ENCODE data around the gene RACGAP1.

DNA sequence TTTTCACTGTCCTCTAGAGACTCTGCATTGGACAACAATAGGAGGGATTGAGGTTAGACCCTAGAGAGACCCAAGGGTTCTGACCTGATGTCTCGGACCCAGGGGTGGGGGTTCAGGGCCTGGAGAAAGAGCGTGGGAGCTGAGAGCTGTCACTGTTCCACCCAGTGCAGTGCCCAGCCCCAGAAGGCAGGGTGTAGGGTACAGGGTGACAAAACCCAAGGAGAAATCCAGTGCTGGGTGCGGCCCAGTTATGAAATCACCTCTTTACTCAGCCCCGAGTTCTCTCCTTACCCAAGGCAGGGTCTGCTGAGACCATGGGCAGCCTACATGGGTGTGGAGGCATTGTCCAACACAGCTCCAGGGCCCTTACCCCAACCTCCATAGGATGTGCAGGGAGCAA is 72.1 kb downstream of the RACGAP1 start:
- TF ChIP-seq ZFP3 (CRISPR knock-in tag; IDR thresholded peaks at IDR 0.05), result no peak
- TF ChIP-seq, protein P1, sequence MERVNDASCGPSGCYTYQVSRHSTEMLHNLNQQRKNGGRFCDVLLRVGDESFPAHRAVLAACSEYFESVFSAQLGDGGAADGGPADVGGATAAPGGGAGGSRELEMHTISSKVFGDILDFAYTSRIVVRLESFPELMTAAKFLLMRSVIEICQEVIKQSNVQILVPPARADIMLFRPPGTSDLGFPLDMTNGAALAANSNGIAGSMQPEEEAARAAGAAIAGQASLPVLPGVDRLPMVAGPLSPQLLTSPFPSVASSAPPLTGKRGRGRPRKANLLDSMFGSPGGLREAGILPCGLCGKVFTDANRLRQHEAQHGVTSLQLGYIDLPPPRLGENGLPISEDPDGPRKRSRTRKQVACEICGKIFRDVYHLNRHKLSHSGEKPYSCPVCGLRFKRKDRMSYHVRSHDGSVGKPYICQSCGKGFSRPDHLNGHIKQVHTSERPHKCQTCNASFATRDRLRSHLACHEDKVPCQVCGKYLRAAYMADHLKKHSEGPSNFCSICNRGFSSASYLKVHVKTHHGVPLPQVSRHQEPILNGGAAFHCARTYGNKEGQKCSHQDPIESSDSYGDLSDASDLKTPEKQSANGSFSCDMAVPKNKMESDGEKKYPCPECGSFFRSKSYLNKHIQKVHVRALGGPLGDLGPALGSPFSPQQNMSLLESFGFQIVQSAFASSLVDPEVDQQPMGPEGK (CRISPR knock-in tag; IDR thresholded peaks at IDR 0.05; ENCODE audit: borderline replicate concordance), result no peak
- no peak for TF ChIP-seq OSR1 (CRISPR knock-in tag; IDR thresholded peaks at IDR 0.05)
- TF ChIP-seq PPARA (CRISPR knock-in tag; IDR thresholded peaks at IDR 0.05; ENCODE audit: borderline replicate concordance), result no peak
